DLD1 (cell line): Measurements from ENCODE around the gene IL3.

Experiments used
- in situ Hi-C: cut with HindIII; loops from 2 replicates; pipeline ENCODE4 v1.10.0; 2017; ENCODE audit warnings: low sequenced_read_pairs

The IL3 gene

GRCh38 chr5:132072070-132072469 is 11.6 kb downstream of the IL3 start:
- in situ Hi-C loops, result no loop called here

- in situ Hi-C loops, result no loop called here
Observed at GRCh38 chr5:132072528-132072927, 12.1 kb downstream of the IL3 start.

- in situ Hi-C loops, result no loop called here
Observed at GRCh38 chr5:132073231-132074013, 13.0 kb downstream of the IL3 start, which contains the start of gene CSF2. TSS of gene CSF2 (plus strand) at chr5:132073789. CDS start at chr5:132073824, 35 bp downstream.

GRCh38 chr5:132074091-132074771 is 13.8 kb downstream of the IL3 start:
- in situ Hi-C loops, result no loop called here

GRCh38 chr5:132074772-132075718 is 14.6 kb downstream of the IL3 start:
- in situ Hi-C loops, result no loop called here

GRCh38 chr5:132075719-132076077 is 15.2 kb downstream of the IL3 start:
- in situ Hi-C loops, result no loop called here

GRCh38 chr5:132076202-132076830 is 15.9 kb downstream of the IL3 start:
- in situ Hi-C loops, result no loop called here

GRCh38 chr5:132076983-132077382 is 16.5 kb downstream of the IL3 start:
- in situ Hi-C loops, result no loop called here

GRCh38 chr5:132079081-132079480 is 18.6 kb downstream of the IL3 start:
- in situ Hi-C loops, result no loop called here

GRCh38 chr5:132079619-132080018 is 19.2 kb downstream of the IL3 start:
- in situ Hi-C loops, result no loop called here

- in situ Hi-C loops, result no loop called here
Observed at GRCh38 chr5:132080595-132080994, 20.1 kb downstream of the IL3 start.

- in situ Hi-C loops, result no loop called here
Observed at GRCh38 chr5:132081458-132081857, 21.0 kb downstream of the IL3 start.

- in situ Hi-C loops, result no loop called here
Observed at GRCh38 chr5:132082329-132083023, 22.0 kb downstream of the IL3 start.

- in situ Hi-C loops, result no loop called here
Observed at GRCh38 chr5:132083071-132083678, 22.7 kb downstream of the IL3 start.

GRCh38 chr5:132085686-132086085 is 25.2 kb downstream of the IL3 start:
- in situ Hi-C loops, result no loop called here

GRCh38 chr5:132086277-132086794 is 25.9 kb downstream of the IL3 start:
- in situ Hi-C loops, result no loop called here

- in situ Hi-C loops, result no loop called here
Observed at GRCh38 chr5:132087176-132087575, 26.7 kb downstream of the IL3 start.

- in situ Hi-C loops, result no loop called here
Observed at GRCh38 chr5:132087661-132088060, 27.2 kb downstream of the IL3 start.

GRCh38 chr5:132089363-132089762 is 28.9 kb downstream of the IL3 start:
- in situ Hi-C loops, result no loop called here

GRCh38 chr5:132090107-132090506 is 29.7 kb downstream of the IL3 start:
- in situ Hi-C loops, result no loop called here
